Common myeloid progenitor, CD34-positive (primary cell): ENCODE results near the gene ATP8B4. TPM values are rescaled to one million over a fixed set of nuclear protein-coding genes. Genes with fewer than 3 reads are reported as not detected.

Source experiments
- CTCF ChIA-PET: fragments of 350-600 bp; sonication (Branson Sonifier 250); formaldehyde crosslinking; loops from one replicate; lab custom pipeline; 2021; ENCODE audit warnings: antibody characterized with exemption; lab: Charles Lee
- POLR2A ChIA-PET: fragments of 350-600 bp; sonication (Branson Sonifier 250); formaldehyde crosslinking; loops from one replicate; lab custom pipeline; 2021; ENCODE audit warnings: antibody characterized with exemption; lab: Charles Lee
- DNase-seq, 3 donors: peaks; one replicate each; pipeline versions ENCODE4 v3.0.0 to v3.0.0-alpha.2; 2013
- H3K27ac ChIP-seq, 2 experiments: 1 replicate in 1 of 2; 2 replicates in 1 of 2; pipeline ENCODE4 v1.7.0; 2013; ENCODE audit warnings: inconsistent platforms in 2 of 2, low read length in 2 of 2, mild to moderate bottlenecking in 2 of 2, low read depth in 1 of 2, moderate library complexity in 1 of 2; ENCODE audit not compliant: severe bottlenecking in 2 of 2, insufficient read depth in 1 of 2, poor library complexity in 1 of 2
- H3K27me3 ChIP-seq, 5 experiments: replicated peaks in 2 of 5; 1 replicate in 3 of 5; 2 replicates in 2 of 5; pipeline versions ENCODE4 v1.6.1 to v1.7.0; 2013; ENCODE audit warnings: low read length in 4 of 5, mild to moderate bottlenecking in 2 of 5, moderate library complexity in 2 of 5, inconsistent platforms in 1 of 5; ENCODE audit not compliant: insufficient read depth in 5 of 5, control insufficient read depth in 4 of 5
- H3K36me3 ChIP-seq, 4 experiments: 1 replicate in 2 of 4; 2 replicates in 2 of 4; pipeline versions ENCODE4 v1.6.1 to v1.7.0; 2013; ENCODE audit warnings: low read length in 3 of 4, control low read depth in 1 of 4, mild to moderate bottlenecking in 1 of 4; ENCODE audit not compliant: control insufficient read depth in 4 of 4, insufficient read depth in 4 of 4
- H3K4me1 ChIP-seq, 4 experiments: 1 replicate in 3 of 4; 2 replicates in 1 of 4; pipeline versions ENCODE4 v1.6.1 to v1.7.1; 2013; ENCODE audit warnings: low read length in 3 of 4, mild to moderate bottlenecking in 3 of 4, control low read depth in 1 of 4, inconsistent platforms in 1 of 4, moderate library complexity in 1 of 4; ENCODE audit not compliant: control insufficient read depth in 4 of 4, insufficient read depth in 4 of 4; ENCODE audit errors: control extremely low read depth in 1 of 4
- H3K4me3 ChIP-seq, 7 experiments: 1 replicate in 4 of 7; 2 replicates in 3 of 7; pipeline versions ENCODE4 v1.5.1 to v1.7.0; 2013; ENCODE audit warnings: mild to moderate bottlenecking in 7 of 7, low read length in 6 of 7, moderate library complexity in 6 of 7, inconsistent platforms in 2 of 7, low read depth in 2 of 7, control low read depth in 1 of 7; ENCODE audit not compliant: insufficient read depth in 4 of 7, control insufficient read depth in 1 of 7; ENCODE audit errors: extremely low read depth in 1 of 7
- H3K9me3 ChIP-seq, 5 experiments: 1 replicate in 4 of 5; 2 replicates in 1 of 5; pipeline versions ENCODE4 v1.6.1 to v1.7.1; 2013; ENCODE audit warnings: low read length in 4 of 5, mild to moderate bottlenecking in 2 of 5, inconsistent platforms in 1 of 5, low read depth in 1 of 5, moderate library complexity in 1 of 5; ENCODE audit not compliant: control insufficient read depth in 4 of 5, insufficient read depth in 2 of 5; ENCODE audit errors: control extremely low read depth in 1 of 5
- WGBS: methylation state at CpG from one replicate; pipeline ENCODE4 v1.1.5; 2013; ENCODE audit not compliant: insufficient coverage; 5-methylcytosine and 5-hydroxymethylcytosine counted together
- polyA plus RNA-seq: library from polyadenylated mRNA; unstranded; fragments of 120-200 nt; gene quantifications from one replicate; pipeline ENCODE4 v1.2.1, GENCODE V29; 2013

Gene ATP8B4
- polyA plus RNA-seq, result 175 TPM

DNA sequence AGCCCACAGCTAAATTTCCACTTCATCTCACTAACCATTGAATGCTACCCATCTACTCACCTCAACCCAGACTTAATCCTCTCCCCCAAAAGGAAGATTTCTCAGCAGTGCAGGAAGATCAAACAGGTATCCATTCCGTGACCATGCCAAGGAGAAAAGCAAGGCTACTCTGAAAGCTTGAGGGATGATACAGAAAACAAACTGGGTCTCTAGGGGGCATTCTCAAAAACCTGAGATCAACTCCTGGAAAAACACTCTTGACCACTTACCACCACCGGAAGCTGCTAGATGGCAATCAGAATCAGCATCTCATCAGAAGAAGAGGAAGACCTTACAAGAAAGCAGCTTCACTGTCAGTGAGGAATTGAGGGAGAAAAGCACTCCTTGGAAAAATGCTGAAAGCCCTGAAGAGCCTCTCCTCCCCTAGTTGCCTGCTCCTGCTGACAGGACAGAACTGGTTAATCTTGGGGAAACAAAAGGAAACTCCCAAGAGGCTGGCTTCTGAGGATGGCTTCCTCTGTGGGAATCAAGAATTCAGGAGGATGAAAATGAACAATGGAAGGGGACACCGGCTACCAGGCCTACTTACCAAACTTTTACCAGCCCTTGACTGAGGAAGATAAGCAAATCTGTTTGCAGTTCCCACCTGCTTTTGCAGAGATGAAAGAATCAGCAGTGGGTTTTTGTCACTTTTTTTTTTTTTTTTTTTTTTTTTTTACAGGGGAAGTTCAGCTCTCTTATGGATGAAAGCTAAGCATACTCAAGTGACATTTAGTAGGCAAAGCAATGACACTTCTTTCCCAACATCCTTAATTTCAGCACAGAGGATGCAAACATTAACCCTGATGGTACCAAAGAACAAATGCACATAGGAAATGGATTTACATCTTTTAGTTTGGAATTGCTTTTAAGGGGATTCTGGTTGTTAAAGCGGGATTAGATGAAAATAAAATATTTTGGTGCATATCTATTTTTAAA, at the start of gene ATP8B4:
ATP8B4 (minus strand) TSS at position 171 of the 978 bp plus-strand sequence. CDS start 12,267 bp downstream, outside the sequence.
- peak in 2 of 3 donors; percentile 55 to 60 for DNase-seq
- WGBS, result 33% methylated on average over 2 of the region's 4 CpGs
- H3K36me3 ChIP-seq, result peaks cover 0 to 19% (median 9%) of the 10 kb centered on the region in 4 experiments
- H3K4me3 ChIP-seq, result peak within 1 kb of the TSS in 6 of 7 experiments; percentile 70 to 88 (median 84)
- POLR2A ChIA-PET, result interaction anchor here (0.6 to 1.2 kb wide), 4 partner anchors 49 to 143 kb away, joined by 3 to 4 read pairs (median 4); no protein-coding TSS in a partner anchor
- no peaks in the 10 kb centered on the region for H3K27me3 ChIP-seq
- H3K4me1 ChIP-seq, result peaks cover 22 to 53% (median 31%) of the 10 kb centered on the region in 4 experiments
- CTCF ChIA-PET, result interaction anchor here (0.7 to 6.0 kb wide), 16 partner anchors 9 to 197 kb away, joined by 3 to 52 read pairs (median 4); no protein-coding TSS in a partner anchor
- peak within 1 kb of the TSS; percentile 59 to 76 for H3K27ac ChIP-seq
- peaks cover 0 to 4% (median 2%) of the 10 kb centered on the region in 5 experiments for H3K9me3 ChIP-seq

DNA sequence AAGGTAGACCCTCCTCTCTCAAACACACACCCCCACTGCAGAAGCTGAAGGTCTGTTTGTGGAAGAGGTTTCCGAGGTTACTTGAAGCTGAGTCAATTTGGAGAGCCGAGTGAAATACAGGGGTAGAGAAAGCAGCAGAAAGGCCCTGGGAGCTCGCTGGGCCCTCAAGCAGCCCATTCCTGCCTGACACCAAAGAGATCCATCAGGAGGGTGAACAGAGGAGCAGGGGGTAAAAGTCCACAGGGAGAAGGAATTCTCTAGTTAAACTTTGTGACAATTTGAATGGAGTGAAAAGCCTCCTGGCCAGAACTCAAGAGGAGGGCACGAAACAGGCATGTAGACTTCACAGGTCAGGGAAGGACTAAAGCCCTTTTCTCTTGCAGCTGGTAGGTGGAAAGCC, 49.3 kb upstream of the ATP8B4 start:
- H3K36me3 ChIP-seq, result no peaks in the 10 kb centered on the region
- 100% methylated on average over 2 of the region's 4 CpGs for WGBS
- no peak for DNase-seq
- H3K4me1 ChIP-seq, result peaks cover 0 to 7% (median 3%) of the 10 kb centered on the region in 4 experiments
- H3K9me3 ChIP-seq, result peaks cover 0 to 2% (median 0%) of the 10 kb centered on the region in 5 experiments
- no peak overlapping the region for H3K27ac ChIP-seq
- ChIA-PET CTCF (no interaction called here), POLR2A (no interaction called here)
- H3K4me3 ChIP-seq, result no peak overlapping the region
- H3K27me3 ChIP-seq, result no peaks in the 10 kb centered on the region

DNA sequence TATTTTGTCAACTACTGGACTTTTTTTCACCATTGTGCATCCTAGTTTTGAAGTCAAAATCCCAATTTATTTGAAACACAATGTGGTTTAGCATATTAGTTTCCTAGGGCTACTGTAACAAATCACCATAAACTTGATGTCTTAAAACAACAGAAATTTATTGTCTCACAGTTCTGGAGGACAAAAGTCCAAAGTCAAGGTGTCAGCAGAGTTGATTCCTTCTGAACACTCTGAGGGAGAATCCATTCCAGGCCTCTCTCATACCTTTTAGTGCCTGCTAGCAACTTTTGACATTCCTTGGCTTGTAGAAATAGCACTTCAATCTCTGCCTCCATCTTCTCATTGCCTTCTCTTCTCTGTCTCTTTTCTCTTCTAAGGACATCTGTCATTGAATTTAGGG, 48.1 kb upstream of the ATP8B4 start:
- H3K4me3 ChIP-seq, result no peak overlapping the region
- POLR2A ChIA-PET, result no interaction called here
- no peak for DNase-seq
- H3K36me3 ChIP-seq, result no peaks in the 10 kb centered on the region
- H3K4me1 ChIP-seq, result peaks cover 0 to 8% (median 4%) of the 10 kb centered on the region in 4 experiments
- H3K9me3 ChIP-seq, result peaks cover 0 to 1% (median 0%) of the 10 kb centered on the region in 5 experiments
- no peak overlapping the region for H3K27ac ChIP-seq
- CTCF ChIA-PET, result no interaction called here
- no peaks in the 10 kb centered on the region for H3K27me3 ChIP-seq

DNA sequence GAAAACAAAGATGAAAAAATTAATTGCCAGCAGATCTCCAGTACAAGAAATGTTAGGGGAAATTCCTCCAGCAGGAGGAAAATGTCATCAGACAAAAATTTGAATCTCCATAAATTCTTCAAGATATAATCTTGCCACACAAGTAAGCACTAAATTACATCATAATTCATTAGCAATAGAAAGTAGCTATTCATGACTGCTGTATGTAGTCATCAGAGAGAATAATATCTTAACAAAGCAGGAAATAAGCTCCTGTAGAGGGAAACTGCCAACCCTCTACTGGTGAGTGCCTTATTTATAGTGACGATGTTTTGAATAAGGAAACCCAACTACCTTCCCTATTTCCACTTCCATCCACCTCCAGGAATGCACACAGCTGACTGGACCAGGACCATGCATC, 47.2 kb upstream of the ATP8B4 start:
- ChIA-PET POLR2A (no interaction called here), CTCF (no interaction called here)

DNA sequence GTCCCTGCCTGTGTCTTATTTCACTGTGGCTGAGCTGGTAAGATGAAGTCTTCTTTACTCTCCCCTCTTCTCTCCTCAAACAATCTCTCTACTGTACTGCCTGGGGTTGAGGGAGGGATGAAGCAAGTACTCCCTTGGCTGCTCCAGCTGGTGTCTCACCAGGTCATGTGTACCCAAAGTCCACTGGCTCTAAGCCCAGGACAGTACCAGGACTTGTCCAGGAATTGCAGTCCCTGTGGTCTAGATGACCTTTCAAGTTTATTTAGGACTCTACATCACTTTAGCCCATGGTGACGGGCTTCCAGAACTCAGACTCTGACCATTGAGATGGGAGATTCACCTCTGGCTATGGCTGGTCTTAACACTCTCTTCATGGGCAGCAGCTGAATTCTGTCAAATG, 45.4 kb upstream of the ATP8B4 start:
- no peak for DNase-seq
- Histone ChIP-seq H3K4me1 (peaks cover 0 to 8% (median 4%) of the 10 kb centered on the region in 4 experiments), H3K9me3 (peaks cover 0 to 2% (median 0%) of the 10 kb centered on the region in 5 experiments), H3K36me3 (no peaks in the 10 kb centered on the region), H3K27me3 (no peaks in the 10 kb centered on the region), H3K27ac (no peak overlapping the region), H3K4me3 (no peak overlapping the region)
- POLR2A ChIA-PET, result interaction anchor here (0.7 kb wide), 1 partner anchor 311 kb away, joined by 3 read pairs; no protein-coding TSS in a partner anchor
- 100% methylated on average over 1 of the region's 1 CpG for WGBS
- CTCF ChIA-PET, result interaction anchor here (1.3 kb wide), 1 partner anchor 19 kb away, joined by 3 read pairs; no protein-coding TSS in a partner anchor

More for the DNA sequence above, 47.2 kb upstream of the ATP8B4 start:
- Histone ChIP-seq H3K4me1 (peaks cover 0 to 8% (median 4%) of the 10 kb centered on the region in 4 experiments), H3K27me3 (no peaks in the 10 kb centered on the region), H3K9me3 (no peaks in the 10 kb centered on the region), H3K4me3 (no peak overlapping the region), H3K36me3 (no peaks in the 10 kb centered on the region), H3K27ac (no peak overlapping the region)
- no CpG with 5 or more reads among the region's 1 CpG for WGBS
- peak in 2 of 3 donors; percentile 54 to 68 for DNase-seq

- peak in 1 of 3 donors; percentile 26 for DNase-seq
- CTCF ChIA-PET, result interaction anchor here (1.3 kb wide), 1 partner anchor 19 kb away, joined by 3 read pairs; no protein-coding TSS in a partner anchor
- peaks cover 0 to 8% (median 4%) of the 10 kb centered on the region in 4 experiments for H3K4me1 ChIP-seq
- no peaks in the 10 kb centered on the region for H3K36me3 ChIP-seq
- POLR2A ChIA-PET, result interaction anchor here (0.7 kb wide), 1 partner anchor 311 kb away, joined by 3 read pairs; no protein-coding TSS in a partner anchor
- peaks cover 0 to 2% (median 0%) of the 10 kb centered on the region in 5 experiments for H3K9me3 ChIP-seq
- no peak overlapping the region for H3K27ac ChIP-seq
- no peaks in the 10 kb centered on the region for H3K27me3 ChIP-seq
- no peak overlapping the region for H3K4me3 ChIP-seq
- WGBS, result 50% methylated on average over 2 of the region's 2 CpGs
Observed at GRCh38 chr15:50163719-50164410, 44.8 kb upstream of the ATP8B4 start.
